SK-N-MC (cell line): ENCODE measurements around the gene STH.

Source experiments
- EZH2 ChIP-seq: fragments of 200-600 bp; sonication (generic); IDR thresholded peaks from one replicate; pipeline ENCODE4 v1.6.1; 2017; ENCODE audit warnings: antibody characterized with exemption
- POLR2AphosphoS5 ChIP-seq: IDR thresholded peaks from 2 replicates; pipeline ENCODE4 v1.6.1; 2012; ENCODE audit warnings: mild to moderate bottlenecking, low read depth, low read length, borderline replicate concordance

DNA sequence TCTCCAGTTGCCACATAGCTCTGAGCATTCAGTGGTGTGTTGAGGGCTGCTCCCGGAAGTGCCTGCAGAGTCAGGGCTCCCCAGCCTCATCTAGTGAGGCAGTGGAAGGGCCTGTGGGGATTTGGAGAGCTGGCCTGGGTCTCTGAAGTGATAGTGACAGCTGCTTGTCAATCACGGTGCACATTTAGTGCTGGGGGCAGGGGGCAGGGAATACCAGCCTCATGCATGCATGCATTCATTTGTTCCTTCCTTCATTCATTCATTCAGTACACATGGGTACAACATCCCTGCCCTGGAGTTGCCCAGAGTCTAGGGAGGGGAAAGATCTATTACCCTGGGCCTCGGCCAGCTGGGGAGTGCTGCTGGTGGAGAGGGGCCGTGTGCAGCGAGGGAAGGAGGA lies 11.3 kb upstream of the STH start:
- TF ChIP-seq POLR2AphosphoS5, result no peak
- TF ChIP-seq EZH2, result no peak
